ENCODE data around the gene KEL. TPM values are rescaled to one million over a fixed set of nuclear protein-coding genes. Genes with fewer than 3 reads are reported as not detected.

KEL gene
- total RNA-seq, 1 donor: not detected

DNA sequence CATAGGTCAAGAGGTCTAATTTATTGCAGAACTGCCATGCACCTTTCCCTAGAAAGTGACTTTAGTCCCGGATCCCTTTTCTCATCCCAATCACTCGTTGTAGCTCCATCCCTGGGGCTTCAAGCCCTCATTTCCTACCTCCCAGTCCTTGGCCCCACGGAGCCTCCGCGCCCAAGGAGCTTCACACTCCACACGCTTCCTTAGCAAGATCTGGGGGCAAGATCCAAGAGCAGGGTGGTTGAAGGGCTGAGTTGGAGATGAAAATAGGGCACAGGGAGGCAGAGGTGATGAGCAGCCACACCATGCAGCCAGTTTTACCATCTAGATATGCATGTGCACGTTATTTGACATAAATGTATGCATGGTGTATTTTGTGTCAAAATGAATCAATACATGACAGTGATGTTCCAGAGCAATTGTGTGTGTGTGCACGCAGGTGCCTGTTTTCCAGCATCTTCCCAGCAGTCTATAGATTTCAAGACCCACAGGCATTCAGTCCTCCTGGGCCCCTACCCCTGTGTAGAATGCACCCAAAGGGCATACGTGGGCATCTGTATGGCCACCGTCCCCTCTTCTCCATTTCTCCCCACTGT, 70.6 kb downstream of the KEL start:
- TF ChIP-seq CTCF (IDR thresholded peaks at IDR 0.05; ENCODE audit: insufficient read depth, low read depth, low read length): no peak
- DNase-seq (ENCODE audit: low read depth): no peak
- no peak overlapping the region for H3K4me3 ChIP-seq (ENCODE audit: low read depth, low read length)

Other genes starting within 250 kb of the KEL start
- gene PRSS1, start 212.9 kb downstream of the KEL start, total RNA-seq: not detected in 2 replicates
- not detected in 2 replicates for gene PRSS2, start 191.4 kb downstream of the KEL start, total RNA-seq
- gene EPHB6, start 107.3 kb downstream of the KEL start, total RNA-seq: 0.43 and 4.2 TPM in 2 replicates
- not detected in 2 replicates for gene TRPV6, start 76.6 kb downstream of the KEL start, total RNA-seq
- not detected in 2 replicates for gene TRPV5, start 28.6 kb downstream of the KEL start, total RNA-seq
- gene LLCFC1, start 22.9 kb downstream of the KEL start, total RNA-seq: not detected in 2 replicates
- not detected in 2 replicates for gene OR9A2, start 64.8 kb upstream of the KEL start, total RNA-seq
- not detected in 2 replicates for gene OR6V1, start 90.0 kb upstream of the KEL start, total RNA-seq
- gene PIP, start 169.7 kb upstream of the KEL start, total RNA-seq: not detected in 2 replicates
- gene TAS2R39, start 221.1 kb upstream of the KEL start, total RNA-seq: not detected in 2 replicates